Measurements from ENCODE around the gene SPI1.

Gene SPI1

DNA sequence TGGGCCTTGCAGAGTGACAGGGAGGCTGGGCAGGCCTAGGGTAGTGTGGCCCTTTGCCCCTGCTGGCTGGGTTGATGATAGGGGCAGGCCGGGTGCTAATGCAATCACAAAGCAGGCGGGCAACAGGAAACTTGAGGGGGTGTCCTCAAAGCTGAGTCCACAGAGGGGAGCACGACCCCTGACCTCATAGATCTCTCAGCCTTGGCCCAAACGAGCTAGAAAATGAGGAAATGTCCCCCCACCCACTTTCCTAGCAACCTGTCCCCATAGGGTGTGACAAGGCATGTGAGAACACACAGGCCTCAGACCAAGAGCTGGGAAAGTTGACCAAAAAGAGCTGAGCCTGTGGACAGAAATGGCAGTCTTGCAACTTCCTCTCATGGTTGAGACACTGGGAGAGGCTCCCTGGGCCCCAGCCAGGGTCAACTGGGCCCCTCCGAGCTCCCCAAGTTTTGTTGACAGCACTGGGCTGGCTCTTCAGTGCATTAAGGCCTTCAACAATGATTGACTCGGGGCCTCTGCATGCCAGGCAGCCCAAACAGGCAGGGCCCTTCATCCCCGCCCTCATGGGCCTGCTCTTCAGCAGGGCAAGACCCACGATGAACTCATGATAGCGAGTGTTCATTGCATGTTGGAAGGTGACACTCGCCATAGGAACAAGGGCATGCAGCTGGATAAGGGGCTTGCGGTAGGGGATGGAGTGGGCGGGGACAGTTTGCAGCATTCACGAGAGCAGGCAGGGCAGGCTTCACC lies 9.8 kb upstream of the SPI1 start:
- DNase-seq: no peak

DNA sequence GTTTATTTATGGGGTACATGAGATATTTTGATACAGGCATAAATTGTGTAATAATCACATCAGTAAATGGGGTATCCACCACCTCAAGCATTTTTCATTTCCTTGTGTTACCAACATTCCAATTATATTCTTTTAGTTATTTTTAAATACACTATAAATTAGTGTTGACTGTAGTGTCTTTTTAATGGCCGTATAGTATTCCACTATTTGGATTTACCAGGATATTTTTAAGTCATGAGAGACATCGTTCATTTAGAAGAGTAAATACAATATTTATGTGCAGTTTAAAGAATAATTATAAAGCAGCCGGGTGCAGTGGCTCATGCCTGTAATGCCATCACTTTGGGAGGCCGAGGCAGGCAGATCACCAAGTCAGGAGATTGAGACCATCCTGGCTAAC lies 6.2 kb upstream of the SPI1 start:
- no peak for DNase-seq

DNA sequence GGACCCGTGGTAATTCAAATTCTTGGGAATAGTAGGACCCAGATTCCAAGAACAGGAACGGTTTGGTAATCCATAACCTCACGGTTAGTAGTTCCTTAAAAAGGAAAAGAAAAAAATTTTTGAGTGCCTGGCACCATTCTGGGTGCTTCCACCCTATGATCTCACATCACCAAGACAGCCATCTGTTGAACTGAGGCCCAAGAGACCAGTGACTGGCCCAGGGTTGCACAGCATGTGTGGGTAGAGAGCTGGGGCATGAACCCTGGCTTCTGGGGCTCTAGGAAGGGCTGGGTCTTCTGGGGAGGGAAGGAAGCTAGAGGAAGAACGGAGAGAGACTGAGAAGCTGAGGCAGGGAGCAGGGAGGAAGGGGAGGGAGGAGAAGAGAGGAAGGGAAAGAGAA lies 4.7 kb upstream of the SPI1 start:
- no peak for DNase-seq

DNA sequence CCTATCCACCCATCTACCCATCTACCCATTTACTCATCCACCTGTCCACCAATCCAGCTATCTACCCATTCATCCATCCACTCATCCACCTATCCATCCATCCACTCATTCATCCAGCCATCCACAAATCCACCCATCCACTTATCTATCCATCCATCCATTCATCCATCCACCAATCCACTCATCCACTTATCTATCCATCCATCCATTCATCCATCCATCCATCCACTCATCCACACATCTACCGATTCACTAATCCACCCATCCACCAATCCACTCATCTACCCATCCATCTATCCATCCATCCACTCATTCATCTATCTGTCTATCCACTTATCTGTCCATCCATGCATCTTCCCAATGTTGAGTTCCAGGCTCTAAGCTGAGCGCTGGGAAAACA lies 1.7 kb upstream of the SPI1 start:
- DNase-seq: no peak

DNA sequence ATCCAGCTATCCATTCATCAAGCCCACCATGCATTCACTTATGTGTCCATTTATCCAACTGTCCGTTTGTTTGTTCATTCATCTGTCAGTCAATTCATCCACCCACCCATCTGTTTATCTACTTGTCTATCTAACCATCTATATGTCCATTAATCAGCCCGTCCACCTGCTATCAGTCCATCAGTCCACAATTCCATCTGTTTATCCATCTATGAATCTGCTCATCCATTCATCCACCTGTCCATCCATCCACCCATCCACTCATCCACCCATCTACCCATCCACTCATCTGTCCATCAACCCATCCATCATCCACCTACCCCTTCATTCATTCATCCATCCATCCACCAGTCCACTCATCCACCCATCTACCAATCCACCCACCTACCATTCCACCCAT lies 970 bp upstream of the SPI1 start:
- DNase-seq: no peak

DNA sequence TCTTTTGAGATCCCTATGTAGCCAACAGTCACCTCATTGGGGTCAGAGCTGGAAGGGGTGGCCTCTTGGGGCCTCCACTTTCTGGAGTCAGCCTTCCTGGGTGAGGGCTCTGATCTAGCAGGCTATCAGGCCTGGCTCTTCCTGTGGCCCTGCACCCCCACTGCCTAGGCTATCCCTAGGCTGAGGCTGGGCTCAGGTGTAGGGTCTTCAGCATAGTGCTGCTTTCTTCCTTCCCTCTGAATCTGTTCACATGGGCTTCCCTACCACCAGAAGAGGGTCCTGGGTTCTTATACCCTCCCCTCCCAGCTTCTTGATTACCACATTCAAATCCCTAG lies 456 bp upstream of the SPI1 start:
- DNase-seq: no peak

DNA sequence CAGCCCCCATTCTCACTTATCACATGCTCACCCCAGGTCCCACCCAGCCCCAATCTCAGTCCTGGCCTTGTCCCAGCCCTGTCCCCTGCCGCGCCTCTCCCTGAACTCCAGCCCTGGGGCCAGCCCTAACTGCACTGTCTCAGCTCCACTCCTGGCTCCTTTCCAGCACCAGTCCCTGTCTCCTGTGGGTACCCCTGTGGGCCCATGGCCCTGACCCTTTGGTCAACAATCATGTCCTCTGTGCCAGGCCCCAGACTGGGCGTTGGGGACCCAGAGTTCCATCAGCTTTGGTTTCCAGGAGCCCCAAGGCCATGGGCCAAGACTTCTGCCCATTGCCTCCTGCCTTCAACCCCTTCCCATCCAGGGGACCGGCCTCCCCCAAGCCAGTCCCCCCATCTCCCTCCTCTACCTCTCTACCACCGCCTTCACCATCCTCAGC lies 757 bp downstream of the SPI1 start:
- no peak for DNase-seq

DNA sequence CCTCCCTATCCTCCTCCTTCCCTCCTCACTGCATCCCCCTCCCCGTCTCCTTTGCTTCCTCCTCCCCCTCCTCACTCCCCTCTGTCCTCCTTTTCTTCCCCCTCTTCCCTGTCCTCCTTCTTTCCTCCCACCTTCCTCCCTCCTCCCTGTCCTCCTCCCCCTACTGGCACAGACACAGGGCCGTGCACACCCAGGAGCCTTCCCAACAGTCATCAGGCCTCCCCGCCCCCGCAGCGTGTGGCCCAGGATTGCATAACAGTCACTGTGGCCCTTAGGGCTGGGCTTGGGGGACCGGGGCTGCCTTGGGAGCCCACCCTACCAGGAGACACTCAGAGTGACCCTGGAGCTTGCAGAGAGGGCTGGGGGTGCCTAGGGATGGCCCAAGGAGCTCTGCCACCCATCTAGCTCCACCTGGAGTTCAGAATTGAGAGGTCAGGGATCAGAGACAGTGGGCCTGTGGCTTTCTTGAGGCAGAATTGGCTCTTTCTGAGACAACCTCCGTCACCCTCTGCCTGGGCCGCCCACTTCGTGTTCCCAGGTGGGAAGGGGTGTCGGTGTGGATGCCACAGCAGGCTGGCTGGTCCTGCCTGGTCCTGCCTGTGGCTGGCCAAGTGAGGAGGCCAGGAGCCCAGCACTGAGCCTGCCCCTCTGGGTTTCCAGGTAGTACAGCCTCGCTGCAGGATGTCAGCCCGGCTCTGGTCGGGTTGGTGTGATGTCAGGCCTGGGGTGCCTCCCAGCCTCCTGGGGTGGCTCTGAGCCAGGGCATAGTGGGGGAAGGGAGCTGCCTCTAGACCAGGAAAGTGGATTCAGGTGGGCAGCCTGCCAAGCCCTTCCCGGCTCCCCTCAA lies 1.6 kb downstream of the SPI1 start:
- DNase-seq: no peak

DNA sequence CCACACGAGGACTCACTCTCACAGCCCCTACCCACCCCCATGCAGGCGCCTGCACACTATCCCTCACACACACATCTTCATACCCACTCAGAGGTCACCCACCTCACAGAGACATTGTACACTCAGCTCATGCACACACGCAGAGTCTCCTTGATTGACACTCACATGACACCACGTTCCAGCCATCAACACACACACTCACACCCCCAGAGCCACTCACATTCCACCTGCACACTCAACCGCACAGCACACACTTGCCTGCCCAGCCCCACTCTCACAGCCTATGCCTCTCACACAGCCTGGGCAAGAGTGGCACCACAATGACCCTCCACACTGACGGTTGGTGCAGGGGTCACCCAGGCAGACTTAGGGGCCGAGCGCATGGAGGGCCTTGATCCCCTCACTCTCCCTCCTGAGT lies 2.2 kb downstream of the SPI1 start:
- DNase-seq: no peak

DNA sequence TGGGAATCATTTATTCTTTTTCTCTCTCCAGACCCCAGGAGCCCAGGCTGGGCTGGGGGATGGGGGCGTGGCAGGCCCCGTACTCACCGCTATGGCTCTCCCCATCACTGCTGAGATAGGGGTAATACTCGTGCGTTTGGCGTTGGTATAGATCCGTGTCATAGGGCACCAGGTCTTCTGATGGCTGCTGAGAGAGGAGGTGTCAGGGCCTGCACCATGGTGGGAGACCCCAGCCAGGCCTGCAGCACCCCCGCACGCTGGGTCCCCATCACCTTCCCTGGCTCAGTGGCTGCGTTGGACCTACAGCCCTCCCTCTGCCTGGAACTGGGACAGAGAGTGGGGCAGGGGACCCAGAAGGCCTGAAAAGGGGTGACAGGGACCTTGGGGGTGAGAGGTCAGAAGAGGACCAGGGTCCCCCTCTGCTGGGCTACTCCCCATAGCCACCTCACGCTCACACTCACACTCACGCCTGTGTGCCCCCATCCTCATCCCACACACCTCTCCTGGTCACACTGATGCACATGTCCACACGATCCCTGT lies 2.7 kb downstream of the SPI1 start:
- no peak for DNase-seq

DNA sequence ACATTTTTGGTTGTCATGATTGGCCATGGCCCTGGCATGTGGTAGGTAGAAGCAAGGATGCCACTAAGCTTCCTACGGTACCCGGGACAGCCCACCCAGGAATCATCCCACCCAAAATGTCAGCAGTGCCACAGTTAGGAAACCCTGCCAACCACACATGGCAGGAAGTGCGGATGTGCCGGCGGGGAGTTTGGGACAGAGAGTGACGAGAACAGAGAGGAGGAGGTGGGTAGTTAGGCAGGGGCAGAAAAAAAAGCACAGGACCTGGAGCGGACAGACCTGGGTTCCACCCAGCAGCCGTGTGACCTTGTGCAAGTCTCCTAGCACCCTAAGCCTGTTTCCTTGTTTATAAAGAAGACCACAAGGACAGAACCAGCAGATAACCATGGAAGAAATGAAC lies 3.3 kb downstream of the SPI1 start:
- DNase-seq: no peak

DNA sequence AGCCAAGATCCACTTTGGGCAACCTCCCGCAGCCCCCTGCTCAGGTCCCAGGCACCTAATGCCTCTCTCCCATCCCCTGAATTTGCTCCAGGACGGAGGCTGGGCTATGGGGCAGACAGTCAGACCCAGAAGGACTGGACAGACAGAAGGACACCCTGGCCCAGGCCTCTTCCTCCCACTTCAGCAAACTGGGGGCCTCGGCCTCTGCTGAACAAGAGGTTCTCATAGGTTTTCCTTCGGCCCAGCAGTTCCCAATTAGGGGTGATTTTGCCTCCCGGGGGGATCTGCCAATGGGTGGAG lies 3.7 kb downstream of the SPI1 start:
- no peak for DNase-seq

DNA sequence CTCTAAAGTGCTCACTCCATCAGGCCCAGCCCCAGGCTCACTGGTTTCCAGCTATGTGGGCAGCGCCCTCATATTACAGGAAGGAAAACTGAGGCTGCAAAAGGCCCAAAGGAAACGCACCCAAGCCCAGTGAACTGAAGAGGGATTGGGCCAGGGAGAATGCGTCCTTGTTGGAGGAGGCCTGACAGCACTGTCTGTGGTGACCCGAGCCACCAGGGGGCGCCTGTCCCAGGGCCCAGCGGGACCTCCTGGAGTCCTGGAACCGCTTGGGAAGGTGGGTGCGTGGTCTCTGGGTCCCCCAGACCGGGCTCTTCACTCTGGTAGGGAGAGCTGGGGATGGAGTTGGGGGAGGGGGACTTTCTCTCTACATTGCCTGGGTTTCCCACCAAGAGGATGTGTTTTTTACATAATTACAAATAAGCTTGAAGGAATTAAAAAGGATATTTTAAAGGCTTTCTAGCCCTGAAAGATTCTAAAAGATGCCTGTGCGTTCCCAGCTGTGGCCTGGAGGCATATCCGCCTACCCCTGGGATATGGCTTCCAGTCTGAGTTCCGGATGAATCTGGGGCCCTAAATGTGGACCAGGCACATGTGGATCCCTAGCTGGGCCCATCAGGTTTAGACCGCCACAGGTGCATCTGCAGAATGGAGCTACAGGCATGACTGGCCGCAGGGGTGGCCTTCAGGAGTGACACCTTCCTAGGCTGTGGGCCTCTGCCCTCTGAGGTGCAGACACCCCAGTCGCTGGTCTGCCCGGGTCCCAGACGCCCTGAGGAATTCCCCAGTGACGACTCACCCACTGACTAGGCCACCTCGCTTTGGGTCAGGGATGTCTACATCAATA lies 4.2 kb downstream of the SPI1 start:
- DNase-seq: peak; percentile 84

DNA sequence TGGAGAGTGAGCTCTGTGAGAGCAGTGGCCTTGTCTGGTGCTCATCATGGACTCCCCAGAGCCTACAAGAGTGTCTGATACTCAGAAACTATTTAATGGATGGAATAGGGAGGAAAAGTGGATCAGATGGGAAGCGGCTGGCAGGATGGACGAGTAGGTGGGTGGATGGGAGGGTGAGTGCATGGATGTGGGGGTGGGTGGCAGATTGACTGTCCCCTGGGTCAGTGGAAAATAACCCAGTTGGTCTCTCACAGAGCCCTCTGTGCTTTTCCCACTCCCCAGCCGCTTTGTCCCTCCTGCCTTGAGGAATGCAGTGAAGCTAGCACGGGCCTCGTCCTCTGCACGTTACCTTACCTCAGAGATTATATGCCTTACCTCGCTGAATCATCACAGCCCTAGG lies 5.9 kb downstream of the SPI1 start:
- DNase-seq: no peak

DNA sequence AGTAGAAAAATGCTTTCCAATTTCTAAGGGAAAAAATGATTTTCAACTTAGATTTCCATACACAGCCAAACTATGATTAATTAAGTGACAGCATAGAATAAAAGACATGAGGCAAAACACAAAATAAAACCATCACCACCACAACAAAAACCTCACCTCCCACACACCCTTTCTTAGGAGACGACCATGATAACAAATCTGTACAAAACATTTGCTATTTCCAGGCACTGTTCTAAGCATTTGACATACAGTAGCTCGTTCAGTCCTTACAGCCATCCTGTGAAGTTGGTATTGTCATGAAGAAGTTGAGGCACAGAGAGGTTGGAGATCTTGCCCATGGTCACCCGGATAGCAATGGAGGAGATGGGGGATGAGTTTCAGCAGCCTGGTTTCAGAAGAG lies 8.7 kb downstream of the SPI1 start:
- DNase-seq: no peak

DNA sequence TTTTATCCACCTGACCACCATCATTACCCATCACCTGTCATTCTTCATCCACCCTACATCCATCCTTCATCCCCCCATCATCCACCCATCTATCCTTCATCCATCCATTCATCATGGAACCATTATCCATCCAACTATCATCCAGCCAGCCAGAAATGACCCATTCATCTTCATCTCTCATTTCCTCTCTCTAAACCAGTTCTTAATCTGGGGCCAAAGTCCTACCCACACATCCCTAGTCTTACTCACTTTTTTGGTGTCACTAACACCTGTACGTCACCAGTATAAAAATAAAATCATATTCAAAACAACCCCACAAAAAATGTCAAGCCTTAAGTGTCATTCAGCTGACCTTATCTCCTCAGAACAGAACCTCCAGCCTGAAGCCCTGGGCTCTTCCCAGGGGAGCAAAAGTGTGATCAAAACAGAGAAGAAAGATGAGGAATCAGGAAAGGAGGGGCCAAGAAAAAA lies 12.3 kb downstream of the SPI1 start:
- DNase-seq: no peak

DNA sequence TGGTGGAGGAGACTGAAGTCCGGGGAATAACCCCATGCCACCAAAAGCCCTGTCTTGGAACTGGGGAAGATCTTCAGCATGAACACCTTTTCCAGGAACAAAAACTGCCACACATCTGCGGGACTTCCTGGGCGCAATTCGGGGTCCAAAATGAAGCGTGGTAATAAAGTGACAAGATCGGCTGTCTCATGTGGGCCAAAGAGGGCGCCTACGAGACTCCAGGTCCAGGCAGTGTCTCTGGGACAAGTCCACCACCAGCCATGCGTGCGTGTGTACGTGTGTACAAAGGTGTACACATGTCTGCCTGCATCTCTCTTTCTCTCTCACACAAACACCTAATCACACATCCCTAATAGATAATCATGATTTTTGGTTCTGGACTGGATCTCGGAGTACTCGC lies 16.9 kb downstream of the SPI1 start:
- no peak for DNase-seq

DNA sequence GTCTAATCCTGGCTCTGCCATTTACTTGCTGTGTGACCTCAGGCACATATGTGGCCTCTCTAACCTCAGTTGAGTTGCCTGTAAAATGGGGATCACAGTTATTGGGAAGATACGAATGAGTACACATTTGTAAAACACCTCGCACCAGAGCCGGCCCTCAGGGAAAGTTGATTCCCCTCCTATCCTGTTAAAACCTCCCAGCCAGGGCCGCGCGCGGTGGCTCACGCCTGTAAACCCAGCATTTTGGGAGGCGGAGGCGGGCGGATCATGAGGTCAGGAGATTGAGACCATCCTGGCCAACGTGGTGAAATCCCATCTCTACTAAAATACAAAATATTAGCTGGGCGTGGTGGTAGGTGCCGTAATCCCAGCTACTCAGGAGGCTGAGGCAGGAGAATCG lies 18.0 kb downstream of the SPI1 start:
- no peak for DNase-seq

DNA sequence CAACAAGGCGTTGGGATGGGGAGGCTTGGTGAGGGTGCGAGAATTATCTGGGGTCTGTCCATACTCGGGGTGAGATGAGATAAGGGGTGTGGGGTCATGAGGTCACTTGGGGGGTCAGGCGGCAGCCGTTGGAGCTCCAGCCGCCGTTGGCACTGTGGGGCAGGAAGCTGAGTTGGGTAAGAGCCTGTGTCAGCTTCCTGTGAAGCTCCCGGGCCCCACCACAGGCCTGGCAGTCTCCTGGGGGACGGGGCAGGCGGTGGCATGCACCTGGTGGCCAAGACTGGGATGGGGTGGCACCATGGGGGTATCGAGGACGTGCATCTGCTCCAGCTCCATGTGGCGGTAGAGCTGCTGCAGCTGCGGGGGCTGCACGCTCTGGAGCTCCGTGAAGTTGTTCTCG lies 18.8 kb downstream of the SPI1 start:
- no peak for DNase-seq

DNA sequence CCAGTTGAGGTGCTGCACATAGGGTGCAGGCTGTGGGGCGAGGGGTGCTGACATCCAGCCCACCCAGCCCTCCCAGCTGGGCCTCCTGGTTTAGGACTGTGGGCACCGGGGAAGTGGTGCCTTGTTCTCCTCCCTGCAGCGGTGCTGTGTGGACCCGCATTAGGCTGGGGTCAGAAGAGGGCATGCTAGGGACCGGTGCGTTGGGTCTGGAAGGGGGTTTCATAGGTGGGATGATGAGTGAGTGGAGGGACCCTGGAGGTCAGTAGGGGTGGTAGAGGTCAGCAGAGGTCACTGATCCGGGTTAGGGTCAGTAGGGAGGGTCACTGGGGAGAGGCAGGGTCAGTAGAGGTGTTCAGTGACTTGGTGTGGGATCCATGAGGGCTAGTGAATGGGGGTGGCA lies 19.2 kb downstream of the SPI1 start:
- no peak for DNase-seq

DNA sequence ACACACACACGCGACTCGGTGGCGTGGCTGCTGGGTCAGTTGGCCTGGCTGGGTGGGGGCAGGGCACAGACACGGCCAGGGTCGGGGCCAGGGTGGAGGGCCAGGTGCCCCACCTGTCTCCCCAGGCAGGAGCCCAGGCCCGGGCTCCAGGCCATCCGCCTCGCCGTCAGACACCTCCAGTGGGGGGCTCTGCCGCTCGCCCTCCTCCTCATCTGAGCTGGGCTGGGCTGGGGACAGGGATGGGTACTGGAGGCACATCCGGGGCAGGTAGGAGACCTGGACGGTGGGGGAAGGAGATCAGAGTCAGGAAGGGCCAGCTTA lies 19.7 kb downstream of the SPI1 start:
- DNase-seq: no peak

DNA sequence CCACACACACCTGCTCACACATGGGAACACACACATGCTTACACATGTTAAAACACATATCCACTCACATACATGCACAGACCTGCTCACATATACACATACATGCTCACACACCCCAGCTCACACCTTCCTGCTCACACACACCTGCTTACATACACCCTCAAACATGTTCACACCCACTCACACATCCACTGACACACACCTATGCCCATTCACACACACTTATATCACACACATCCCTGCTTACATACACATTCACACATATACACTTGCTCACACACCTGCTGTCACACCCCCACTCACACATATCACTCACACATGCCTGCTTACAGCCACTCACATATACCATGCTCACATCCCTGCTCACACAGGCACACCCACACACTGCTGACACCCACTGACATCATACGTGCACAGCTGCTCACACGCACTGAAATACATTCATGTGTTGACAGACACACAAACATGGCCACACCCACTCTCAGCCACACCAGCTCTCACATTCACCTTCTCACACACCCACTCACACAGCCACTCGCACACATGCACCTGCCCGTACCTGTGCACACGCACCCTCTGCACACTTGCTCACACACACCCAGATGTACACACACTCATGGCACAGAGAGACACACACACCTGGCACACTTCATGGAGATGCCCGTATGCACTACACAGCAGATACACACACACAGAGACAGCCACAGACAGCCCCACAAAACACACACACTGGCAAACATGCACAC lies 20.2 kb downstream of the SPI1 start:
- DNase-seq: no peak

DNA sequence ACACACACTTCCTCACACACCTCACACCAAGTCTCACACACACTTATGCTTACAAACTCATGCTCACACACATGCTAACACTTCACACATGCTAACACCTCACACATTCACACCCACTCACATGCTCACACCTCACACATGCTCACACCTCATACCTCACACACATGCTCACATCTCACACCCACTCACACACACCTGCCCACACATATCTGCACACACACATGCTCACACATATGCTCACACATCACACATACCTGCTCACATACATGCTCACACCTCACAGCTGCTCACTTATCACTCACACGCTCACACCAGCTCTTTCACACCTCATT lies 21.4 kb downstream of the SPI1 start:
- no peak for DNase-seq
